ENCODE data around the gene PAH.
A peak's percentile ranks its signal among the peaks of the same experiment; 100 is the strongest.

PAH gene

GRCh38 chr12:102950107-102950949 lies 33.3 kb upstream of the PAH start:
- DNase-seq, result no peak

GRCh38 chr12:102948941-102949352 lies 31.9 kb upstream of the PAH start:
- peak; percentile 54 for DNase-seq

- DNase-seq, result no peak
These were observed 29.0 kb upstream of the PAH start for GRCh38 chr12:102946042-102946441.

- peak; percentile 26 for DNase-seq
These were observed 22.7 kb upstream of the PAH start for GRCh38 chr12:102939670-102940222.

- DNase-seq, result no peak
These were observed 22.0 kb upstream of the PAH start for GRCh38 chr12:102939059-102939458.

- no peak for DNase-seq
These were observed 16.1 kb upstream of the PAH start for GRCh38 chr12:102933168-102933567.

- no peak for DNase-seq
These were observed 10.2 kb upstream of the PAH start for GRCh38 chr12:102927220-102927619.

GRCh38 chr12:102921240-102921639 lies 4.2 kb upstream of the PAH start:
- no peak for DNase-seq

GRCh38 chr12:102920271-102920670 lies 3.2 kb upstream of the PAH start:
- peak; percentile 70 for DNase-seq

GRCh38 chr12:102918840-102919239 lies 1.8 kb upstream of the PAH start:
- DNase-seq, result no peak

- DNase-seq, result no peak
These were observed 605 bp downstream of the PAH start for GRCh38 chr12:102916252-102917025.

GRCh38 chr12:102913453-102914226 lies 3.4 kb downstream of the PAH start:
- DNase-seq, result no peak

GRCh38 chr12:102912258-102912657 lies 4.8 kb downstream of the PAH start:
- no peak for DNase-seq

GRCh38 chr12:102911320-102911719 lies 5.7 kb downstream of the PAH start:
- DNase-seq, result no peak

GRCh38 chr12:102910792-102911191 lies 6.3 kb downstream of the PAH start:
- no peak for DNase-seq

- DNase-seq, result no peak
These were observed 6.9 kb downstream of the PAH start for GRCh38 chr12:102910137-102910536.

- DNase-seq, result no peak
These were observed 9.1 kb downstream of the PAH start for GRCh38 chr12:102907918-102908317.

GRCh38 chr12:102905229-102905628 lies 11.8 kb downstream of the PAH start:
- no peak for DNase-seq

GRCh38 chr12:102903337-102904007 lies 13.6 kb downstream of the PAH start:
- DNase-seq, result no peak

GRCh38 chr12:102902093-102902492 lies 15.0 kb downstream of the PAH start:
- no peak for DNase-seq

GRCh38 chr12:102900389-102900788 lies 16.7 kb downstream of the PAH start:
- no peak for DNase-seq

GRCh38 chr12:102896067-102896466 lies 21.0 kb downstream of the PAH start:
- peak; percentile 32 for DNase-seq
